CD4-positive, CD25-positive, alpha-beta regulatory T cell (primary cell): ENCODE results near the gene ABCC4. TPM values are rescaled to one million over a fixed set of nuclear protein-coding genes. Genes with fewer than 3 reads are reported as not detected.

Experiments used
- ATAC-seq, 2 donors: fragments of 150-1000 bp; cut with Tn5 transposase; one replicate each; pipeline ENCODE4 v1.10.0; 2021; ENCODE audit warnings: low read depth in 2 of 2, moderate number of reproducible peaks in 2 of 2, moderate library complexity in 1 of 2
- DNase-seq, 3 donors: peaks; one replicate each; pipeline versions ENCODE4 v3.0.0 to v3.0.0-alpha.2; 2012 to 2022; ENCODE audit warnings: mixed read lengths in 1 of 3
- H3K27ac ChIP-seq: one replicate; pipeline ENCODE4 v1.7.0; 2013; ENCODE audit warnings: mild to moderate bottlenecking, low read length; ENCODE audit not compliant: insufficient read depth, poor library complexity, severe bottlenecking
- H3K27me3 ChIP-seq: one replicate; pipeline ENCODE4 v1.7.0; 2013; ENCODE audit warnings: low read length; ENCODE audit not compliant: control insufficient read depth, insufficient read depth
- H3K36me3 ChIP-seq: one replicate; pipeline ENCODE4 v1.7.0; 2013; ENCODE audit warnings: mild to moderate bottlenecking, low read length, moderate library complexity; ENCODE audit not compliant: control insufficient read depth, insufficient read depth
- H3K4me1 ChIP-seq: 2 replicates; pipeline ENCODE4 v1.7.0; 2013; ENCODE audit warnings: mild to moderate bottlenecking, low read length; ENCODE audit not compliant: insufficient read depth, control insufficient read depth, poor library complexity, severe bottlenecking
- H3K4me3 ChIP-seq: one replicate; pipeline ENCODE4 v1.7.0; 2013; ENCODE audit warnings: low read depth, mild to moderate bottlenecking, low read length, moderate library complexity
- H3K9me3 ChIP-seq, 2 experiments: 1 replicate in 1 of 2; 2 replicates in 1 of 2; pipeline ENCODE4 v1.7.0; 2013; ENCODE audit warnings: low read length in 2 of 2, mild to moderate bottlenecking in 1 of 2, moderate library complexity in 1 of 2; ENCODE audit not compliant: control insufficient read depth in 2 of 2
- H3K27ac Mint-ChIP-seq, 3 donors: one replicate each; pipeline ENCODE4 v1.8.0; 2020 to 2022; ENCODE audit warnings: mild to moderate bottlenecking in 3 of 3, mixed read lengths in 3 of 3, moderate library complexity in 2 of 3
- H3K27me3 Mint-ChIP-seq: one replicate; pipeline ENCODE4 v1.8.0; 2022; ENCODE audit warnings: mild to moderate bottlenecking, mixed read lengths
- H3K36me3 Mint-ChIP-seq: one replicate; pipeline ENCODE4 v1.8.0; 2020; ENCODE audit warnings: mixed read lengths
- H3K4me1 Mint-ChIP-seq, 4 donors: one replicate each; pipeline ENCODE4 v1.8.0; 2020 to 2022; ENCODE audit warnings: mixed read lengths in 4 of 4, mild to moderate bottlenecking in 1 of 4
- H3K4me3 Mint-ChIP-seq, 4 donors: one replicate each; pipeline ENCODE4 v1.8.0; 2020 to 2022; ENCODE audit warnings: mild to moderate bottlenecking in 4 of 4, mixed read lengths in 4 of 4, moderate library complexity in 3 of 4
- H3K9me3 Mint-ChIP-seq, 7 donors: one replicate each; pipeline ENCODE4 v1.8.0; 2020 to 2022; ENCODE audit warnings: mixed read lengths in 7 of 7, mild to moderate bottlenecking in 3 of 7, moderate library complexity in 2 of 7
- polyA plus RNA-seq, 4 donors: library from polyadenylated mRNA; unstranded; fragments of 300-500 nt; fragmentation: Illumina TruSeq; gene quantifications; one replicate each; pipeline ENCODE4 v1.2.3, GENCODE V29; 2021
- total RNA-seq: library from RNA; stranded (reverse); gene quantifications from one replicate; pipeline ENCODE4 v1.2.3, GENCODE V29; 2022

ABCC4 gene
- total and polyA plus RNA-seq, 5 donors from 2014 or later = 3.9 to 13.2 (median 6.8) TPM

DNA sequence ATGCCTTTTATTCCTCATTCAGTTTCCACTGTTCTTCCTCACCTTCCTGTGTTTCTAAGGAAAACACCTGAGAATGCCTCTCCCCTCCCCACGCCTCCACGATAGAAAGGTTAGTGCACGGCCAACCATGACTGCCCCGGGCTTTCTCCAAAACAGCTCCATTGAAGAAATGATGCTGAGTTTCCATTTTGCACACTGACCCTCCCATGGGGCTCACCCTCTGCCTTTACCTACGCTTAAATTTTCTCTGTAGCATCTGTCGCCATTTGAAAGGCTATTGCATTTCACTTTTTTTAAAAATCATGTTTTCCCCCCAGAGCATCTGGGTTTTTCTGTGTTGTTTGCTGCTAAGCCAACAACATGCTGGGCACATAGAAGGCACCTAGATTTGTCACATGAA, 48.2 kb downstream of the ABCC4 start:
- Mint-ChIP-seq H3K27me3 (no peaks in the 10 kb centered on the region), H3K4me1 (peaks cover 5 to 9% (median 5%) of the 10 kb centered on the region in 4 donors), H3K27ac (peak overlapping the region in 1 of 3 donors; percentile 4), H3K4me3 (no peak overlapping the region), H3K36me3 (peaks cover 8% of the 10 kb centered on the region), H3K9me3 (peaks cover 0 to 1% (median 0%) of the 10 kb centered on the region in 7 donors)
- H3K9me3 ChIP-seq = no peaks in the 10 kb centered on the region
- no peak for ATAC-seq
- H3K27ac ChIP-seq = no peak overlapping the region
- H3K4me1 ChIP-seq = no peaks in the 10 kb centered on the region
- no peak for DNase-seq
- no peaks in the 10 kb centered on the region for H3K36me3 ChIP-seq
- H3K27me3 ChIP-seq = no peaks in the 10 kb centered on the region
- H3K4me3 ChIP-seq = no peak overlapping the region

DNA sequence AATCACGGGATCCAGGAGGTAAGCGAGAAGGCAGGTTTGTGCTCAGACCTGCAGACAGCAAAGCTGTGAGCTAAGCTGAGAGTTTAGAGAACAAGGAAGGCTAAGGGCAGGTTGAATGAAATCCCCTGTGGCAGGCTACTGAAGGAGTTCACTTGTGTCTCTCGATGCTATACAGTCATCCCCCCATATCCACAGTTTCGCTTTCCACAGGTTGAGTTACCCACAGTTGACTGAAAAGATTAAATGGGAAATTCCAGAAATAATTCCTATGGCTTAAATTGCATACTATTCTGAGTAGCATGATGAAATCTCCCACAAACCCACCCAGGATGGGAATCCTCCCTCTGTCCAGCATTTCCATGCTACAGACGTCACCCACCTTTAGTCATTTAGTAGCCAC, 49.6 kb downstream of the ABCC4 start:
- H3K27ac Mint-ChIP-seq = peak overlapping the region in 1 of 3 donors; percentile 34
- Histone ChIP-seq H3K9me3 (no peaks in the 10 kb centered on the region), H3K4me1 (no peaks in the 10 kb centered on the region), H3K27ac (no peak overlapping the region), H3K27me3 (no peaks in the 10 kb centered on the region), H3K36me3 (no peaks in the 10 kb centered on the region), H3K4me3 (no peak overlapping the region)
- H3K27me3 Mint-ChIP-seq = no peaks in the 10 kb centered on the region
- DNase-seq (no peak), ATAC-seq (no peak)
- peaks cover 0 to 1% (median 0%) of the 10 kb centered on the region in 7 donors for H3K9me3 Mint-ChIP-seq
- H3K4me1 Mint-ChIP-seq = peaks cover 0 to 9% (median 5%) of the 10 kb centered on the region in 4 donors
- peaks cover 15% of the 10 kb centered on the region for H3K36me3 Mint-ChIP-seq
- H3K4me3 Mint-ChIP-seq = no peak overlapping the region

DNA sequence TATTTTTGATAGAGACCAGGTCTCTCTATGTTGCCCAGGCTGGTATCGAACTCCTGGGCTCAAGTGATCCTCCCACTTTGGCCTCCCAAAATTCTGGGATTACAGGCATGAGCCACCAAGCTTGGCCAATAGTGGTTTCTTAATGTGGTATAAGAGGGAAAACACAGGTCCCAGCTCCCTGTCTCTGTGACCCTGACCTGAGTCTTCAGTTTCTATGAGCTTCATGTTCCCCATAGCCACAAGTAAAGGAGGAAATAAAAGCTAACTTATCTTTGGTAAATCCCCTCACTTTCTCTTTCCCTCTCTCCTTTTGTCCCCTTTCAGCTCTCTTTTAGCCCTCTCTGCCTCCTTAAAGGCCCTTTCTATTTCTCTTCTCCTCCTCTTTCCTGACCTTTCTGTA, 50.3 kb downstream of the ABCC4 start:
- Mint-ChIP-seq H3K36me3 (peaks cover 22% of the 10 kb centered on the region), H3K27ac (peak overlapping the region in 1 of 3 donors; percentile 34), H3K4me3 (no peak overlapping the region), H3K9me3 (peaks cover 0 to 1% (median 0%) of the 10 kb centered on the region in 7 donors), H3K27me3 (no peaks in the 10 kb centered on the region), H3K4me1 (peaks cover 0 to 10% (median 5%) of the 10 kb centered on the region in 4 donors)
- no peak overlapping the region for H3K4me3 ChIP-seq
- no peaks in the 10 kb centered on the region for H3K27me3 ChIP-seq
- ATAC-seq (no peak), DNase-seq (no peak)
- H3K27ac ChIP-seq = no peak overlapping the region
- no peaks in the 10 kb centered on the region for H3K9me3 ChIP-seq
- H3K4me1 ChIP-seq = no peaks in the 10 kb centered on the region
- no peaks in the 10 kb centered on the region for H3K36me3 ChIP-seq

DNA sequence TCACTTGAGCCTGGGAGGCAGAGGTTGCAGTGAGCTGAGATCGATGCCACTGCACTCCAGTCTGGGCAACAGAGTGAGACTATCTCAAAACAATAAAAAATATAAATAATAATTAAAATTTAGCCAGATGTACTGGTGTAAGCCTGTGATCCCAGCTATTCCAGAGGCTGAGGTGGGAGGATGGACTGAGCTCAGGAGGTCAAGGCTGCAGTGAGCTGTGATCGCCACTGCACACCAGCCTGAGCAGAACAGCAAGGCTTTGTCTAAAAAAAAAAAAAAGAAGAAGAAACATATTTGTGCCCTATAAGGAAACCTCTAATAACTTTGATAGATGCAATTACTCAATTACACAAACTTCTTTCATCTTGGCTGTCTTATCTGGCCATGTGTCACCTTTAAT, 52.3 kb downstream of the ABCC4 start:
- Histone ChIP-seq H3K9me3 (no peaks in the 10 kb centered on the region), H3K27me3 (no peaks in the 10 kb centered on the region), H3K4me3 (no peak overlapping the region), H3K4me1 (no peaks in the 10 kb centered on the region), H3K36me3 (peaks cover 3% of the 10 kb centered on the region), H3K27ac (no peak overlapping the region)
- peaks cover 0 to 13% (median 5%) of the 10 kb centered on the region in 4 donors for H3K4me1 Mint-ChIP-seq
- no peaks in the 10 kb centered on the region for H3K27me3 Mint-ChIP-seq
- no peak for DNase-seq
- H3K4me3 Mint-ChIP-seq = no peak overlapping the region
- H3K9me3 Mint-ChIP-seq = peaks cover 0 to 1% (median 0%) of the 10 kb centered on the region in 7 donors
- no peak for ATAC-seq
- no peak overlapping the region for H3K27ac Mint-ChIP-seq
- peaks cover 36% of the 10 kb centered on the region for H3K36me3 Mint-ChIP-seq

DNA sequence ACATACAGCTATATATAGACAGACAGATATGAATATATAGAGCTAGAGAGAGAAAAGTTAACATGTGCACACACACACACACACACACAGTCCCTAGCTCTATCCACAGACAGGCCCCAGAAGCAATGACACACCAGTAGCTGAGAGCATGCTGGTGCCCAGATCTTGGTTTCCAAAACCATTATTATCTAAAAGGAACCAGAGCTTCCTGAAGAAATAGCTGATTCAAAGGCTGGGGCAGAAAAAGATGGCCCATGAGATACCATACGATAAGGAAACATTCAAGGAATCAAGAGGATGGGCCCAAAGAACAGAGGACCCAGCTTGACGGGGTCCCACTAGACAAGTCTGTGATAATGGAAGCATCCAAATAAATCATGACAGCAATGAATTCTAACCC, 53.4 kb downstream of the ABCC4 start:
- peaks cover 3% of the 10 kb centered on the region for H3K36me3 ChIP-seq
- ATAC-seq (no peak), DNase-seq (no peak)
- peaks cover 36% of the 10 kb centered on the region for H3K36me3 Mint-ChIP-seq
- peaks cover 0 to 1% (median 0%) of the 10 kb centered on the region in 7 donors for H3K9me3 Mint-ChIP-seq
- no peak overlapping the region for H3K27ac Mint-ChIP-seq
- H3K9me3 ChIP-seq = no peaks in the 10 kb centered on the region
- H3K27me3 Mint-ChIP-seq = no peaks in the 10 kb centered on the region
- H3K4me1 ChIP-seq = no peaks in the 10 kb centered on the region
- H3K4me1 Mint-ChIP-seq = peaks cover 0 to 13% (median 5%) of the 10 kb centered on the region in 4 donors
- no peak overlapping the region for H3K27ac ChIP-seq
- no peak overlapping the region for H3K4me3 Mint-ChIP-seq
- H3K27me3 ChIP-seq = no peaks in the 10 kb centered on the region
- H3K4me3 ChIP-seq = no peak overlapping the region

DNA sequence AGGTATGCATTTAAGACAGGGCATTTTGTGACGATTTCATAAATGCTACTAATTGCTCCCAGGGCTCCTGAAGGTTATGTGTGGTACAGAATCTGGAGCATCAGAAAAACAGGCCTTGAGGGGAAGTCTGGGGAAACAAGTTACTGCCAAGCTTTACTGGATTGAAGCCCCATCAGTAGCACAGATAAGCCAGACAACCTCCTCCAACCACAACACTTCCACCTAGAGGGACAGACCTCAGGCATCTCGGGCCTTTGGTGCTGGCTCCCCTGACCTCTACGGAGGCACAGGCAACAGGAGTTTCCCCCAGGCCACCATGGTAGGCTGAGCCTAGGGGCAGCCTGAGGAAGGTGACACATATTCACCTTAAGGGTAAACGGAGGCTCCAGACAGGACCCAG, 54.1 kb downstream of the ABCC4 start:
- Mint-ChIP-seq H3K27me3 (no peaks in the 10 kb centered on the region), H3K4me3 (no peak overlapping the region), H3K36me3 (peaks cover 36% of the 10 kb centered on the region), H3K27ac (no peak overlapping the region), H3K4me1 (peaks cover 0 to 13% (median 5%) of the 10 kb centered on the region in 4 donors), H3K9me3 (peaks cover 0 to 1% (median 0%) of the 10 kb centered on the region in 7 donors)
- Histone ChIP-seq H3K27ac (no peak overlapping the region), H3K27me3 (no peaks in the 10 kb centered on the region), H3K4me3 (no peak overlapping the region), H3K4me1 (no peaks in the 10 kb centered on the region), H3K9me3 (no peaks in the 10 kb centered on the region), H3K36me3 (peaks cover 3% of the 10 kb centered on the region)
- no peak for ATAC-seq
- DNase-seq = no peak

DNA sequence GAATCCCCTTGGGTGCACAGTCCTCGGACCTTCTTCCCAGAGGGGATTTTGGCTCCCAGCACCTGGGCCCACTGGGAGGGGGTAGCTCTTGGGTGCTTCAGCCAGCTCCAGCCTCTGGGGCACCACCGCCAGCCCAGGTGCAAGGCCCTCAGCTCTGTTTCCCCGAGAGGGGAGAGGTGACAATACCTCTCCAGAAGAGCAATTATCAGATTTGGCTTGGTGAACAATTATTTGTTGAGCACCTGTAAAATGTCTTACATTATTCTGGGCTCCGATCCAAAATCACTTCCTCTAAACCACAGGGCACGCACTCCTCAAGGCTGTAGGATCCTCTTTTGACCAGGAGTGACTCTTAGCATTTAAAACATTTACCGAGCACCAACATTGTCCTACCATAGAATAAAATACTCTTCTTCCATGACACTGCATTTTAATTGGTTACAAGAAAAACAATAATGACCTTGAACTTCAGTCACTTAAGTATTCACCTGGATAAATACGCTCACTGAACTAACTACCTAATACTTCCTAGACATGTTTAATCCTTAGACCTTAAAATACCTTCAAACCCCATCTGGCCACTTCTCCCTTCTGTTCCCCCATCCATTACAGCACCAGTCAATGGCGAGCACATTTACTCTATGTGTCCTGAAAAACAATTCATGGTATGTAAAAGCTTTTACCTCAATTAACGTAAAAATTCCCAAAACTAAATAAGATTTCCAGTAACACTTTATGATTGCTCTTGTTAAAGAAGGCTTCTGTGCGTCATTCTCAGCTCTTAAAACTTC, 54.8 kb downstream of the ABCC4 start:
- DNase-seq = no peak
- Histone ChIP-seq H3K27me3 (no peaks in the 10 kb centered on the region), H3K4me3 (no peak overlapping the region), H3K4me1 (no peaks in the 10 kb centered on the region), H3K27ac (no peak overlapping the region), H3K36me3 (peaks cover 3% of the 10 kb centered on the region), H3K9me3 (no peaks in the 10 kb centered on the region)
- Mint-ChIP-seq H3K4me3 (no peak overlapping the region), H3K27ac (peak overlapping the region in 1 of 3 donors; percentile 25), H3K36me3 (peaks cover 37% of the 10 kb centered on the region), H3K9me3 (no peaks in the 10 kb centered on the region), H3K4me1 (peaks cover 0 to 15% (median 4%) of the 10 kb centered on the region in 4 donors), H3K27me3 (no peaks in the 10 kb centered on the region)
- no peak for ATAC-seq

DNA sequence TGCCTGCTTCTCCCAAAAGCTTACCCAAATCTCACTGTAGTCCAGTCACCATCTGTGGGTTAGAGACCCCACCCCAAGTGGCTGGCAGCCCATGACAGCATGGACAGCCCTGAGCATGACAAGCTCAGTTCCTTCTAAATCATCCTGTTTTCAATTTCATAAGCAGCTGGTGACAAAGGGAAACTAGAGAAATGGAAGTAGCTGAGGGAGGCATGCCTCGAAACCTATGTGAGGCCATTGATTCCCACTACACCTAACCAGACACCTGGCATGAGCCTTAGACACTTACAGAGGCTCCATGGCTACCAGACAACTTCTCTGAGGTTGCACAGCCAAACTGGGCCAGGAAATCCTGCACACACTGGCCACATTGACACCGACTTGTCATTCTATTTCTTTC, 56.2 kb downstream of the ABCC4 start:
- no peak overlapping the region for H3K27ac ChIP-seq
- no peak for ATAC-seq

More for the DNA sequence above, 56.2 kb downstream of the ABCC4 start:
- no peak overlapping the region for H3K4me3 ChIP-seq
- no peak overlapping the region for H3K4me3 Mint-ChIP-seq
- DNase-seq = no peak
- peaks cover 3% of the 10 kb centered on the region for H3K36me3 ChIP-seq
- no peaks in the 10 kb centered on the region for H3K4me1 ChIP-seq
- peaks cover 39% of the 10 kb centered on the region for H3K36me3 Mint-ChIP-seq
- H3K27me3 ChIP-seq = no peaks in the 10 kb centered on the region
- no peaks in the 10 kb centered on the region for H3K9me3 ChIP-seq
- peak overlapping the region in 2 of 3 donors; percentile 4 to 78 for H3K27ac Mint-ChIP-seq
- H3K27me3 Mint-ChIP-seq = no peaks in the 10 kb centered on the region
- H3K9me3 Mint-ChIP-seq = no peaks in the 10 kb centered on the region
- peaks cover 0 to 14% (median 2%) of the 10 kb centered on the region in 4 donors for H3K4me1 Mint-ChIP-seq
